ENCODE measurements around the gene LRRC73. TPM values are rescaled to one million over a fixed set of nuclear protein-coding genes. Genes with fewer than 3 reads are reported as not detected.
A peak's percentile ranks its signal among the peaks of the same experiment; 100 is the strongest.

Gene LRRC73
- total and polyA plus RNA-seq, 9 of the 15 experiments (the other 6 are each of a cell fraction or from before 2014, with no cell fraction given) = 0.07 to 0.55 (median 0.16) TPM; not detected in 3

DNA sequence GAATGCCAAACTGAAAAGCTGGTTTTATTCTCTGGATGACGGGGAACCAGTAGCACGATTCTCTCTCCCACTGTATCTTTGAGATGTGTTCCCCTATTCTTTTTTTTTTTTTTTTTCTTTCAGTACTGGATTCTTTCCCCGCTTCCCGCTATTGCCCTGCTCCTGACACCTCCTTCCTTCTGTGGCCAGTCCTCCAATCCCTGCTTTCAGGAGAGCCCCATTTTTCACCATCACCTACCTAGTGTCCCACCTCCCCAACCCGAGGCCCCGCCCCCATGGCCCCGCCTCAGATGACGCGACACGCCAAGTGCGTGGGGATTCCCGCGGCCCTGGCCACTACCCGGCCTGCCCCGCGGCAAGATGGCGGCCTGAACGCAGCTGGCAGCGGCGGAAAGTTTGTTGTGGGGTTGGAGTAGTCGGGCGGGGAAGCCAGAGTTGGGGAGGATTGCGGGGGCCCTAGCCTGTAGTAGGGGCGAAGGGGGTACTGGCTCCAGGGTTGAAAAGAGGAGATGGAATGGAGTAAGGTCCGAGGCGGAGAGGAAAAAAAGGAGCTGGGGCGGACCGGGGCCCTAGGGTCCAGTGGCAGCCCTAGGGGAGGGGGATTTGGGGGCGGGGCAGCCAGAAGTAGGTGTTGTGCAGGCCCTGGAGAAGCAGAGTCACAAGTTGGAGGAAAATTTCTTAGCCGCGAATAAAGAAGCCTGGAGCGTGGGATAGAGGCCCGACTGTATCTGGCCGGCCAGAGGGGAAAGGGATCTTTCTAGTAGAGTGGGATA, 32.7 kb downstream of the LRRC73 start, which contains the start of gene TJAP1 (continued):
- TF ChIP-seq ARID4B (CRISPR knock-in tag; IDR thresholded peaks at IDR 0.05) = no peak
- peak; percentile 94 for TF ChIP-seq TBP (optimal IDR thresholded peaks at IDR 0.05; ENCODE audit: low read depth, low read length)
- TF ChIP-seq CBX1 (IDR thresholded peaks at IDR 0.05; ENCODE audit: low read depth) = peak; percentile 85; the same call in 1 of the 2 replicates

- Histone ChIP-seq H3K4me3 (peak overlapping the region; percentile 80), H3K36me3 (ENCODE audit: control insufficient read depth, insufficient read depth, low read length) (0 out of 3 replicates have a peak, but pooled peaks cover 4% of the 10 kb centered on the region), H3K4me2 (ENCODE audit: insufficient read depth, low read length) (peak overlapping the region; percentile 93), H3K79me2 (ENCODE audit: control insufficient read depth, insufficient read depth, low read length) (peaks cover 15% of the 10 kb centered on the region), H3K27ac (ENCODE audit: extremely low read depth, low read depth, low read length) (no peak overlapping the region), H3K27me3 (ENCODE audit: control insufficient read depth in 2 of 2, insufficient read depth in 2 of 2, low read length in 2 of 2) (no peaks in the 10 kb centered on the region), H3K9ac (ENCODE audit: insufficient read depth in 1 of 2, low read depth in 2 of 2, low read length in 2 of 2) (peak overlapping the region; percentile 83 to 92; a peak in 3 of 4 replicates), H3K9me3 (replicated peaks; ENCODE audit: control insufficient read depth, insufficient read depth, low read depth, low read length) (no peaks in the 10 kb centered on the region), H3K4me1 (replicated peaks in 1 of 2; ENCODE audit: control insufficient read depth in 2 of 2, insufficient read depth in 2 of 2, low read length in 2 of 2) (peaks cover 0 to 13% of the 10 kb centered on the region in 2 experiments; a peak in 4 of 5 replicates), H2AFZ (ENCODE audit: low read depth, low read length) (peak overlapping the region; percentile 94), H4K20me1 (replicated peaks; ENCODE audit: control insufficient read depth, insufficient read depth, low read length) (no peaks in the 10 kb centered on the region), H3K9me1 (ENCODE audit: control insufficient read depth, insufficient read depth, low read length) (no peaks in the 10 kb centered on the region)
- BruUV-seq (replicated peaks) = no TSS peak
- CTCF ChIA-PET (ENCODE audit: low intra/inter-chr PET ratio) = no interaction called here
- in situ Hi-C loops (cut with MboI) (no loop called here), intact Hi-C loops (cut with micrococcal nuclease) (no loop called here)
- WGBS (ENCODE audit: insufficient coverage, low coverage, missing lambda C conversion rate) = 8% methylated on average over 2 of the region's 2 CpGs
- no peak for ATAC-seq
- TF ChIP-seq CEBPG (CRISPR knock-in tag; IDR thresholded peaks at IDR 0.05) (no peak), CEBPG (tag; conservative IDR thresholded peaks at IDR 0.05 in 1 of 2, IDR thresholded peaks at IDR 0.05 in 1 of 2) (peak in 1 of 2 experiments; percentile 20; a peak in 1 of 4 replicates), ZEB2 (IDR thresholded peaks at IDR 0.05) (no peak)
- TF ChIP-seq, protein P1, sequence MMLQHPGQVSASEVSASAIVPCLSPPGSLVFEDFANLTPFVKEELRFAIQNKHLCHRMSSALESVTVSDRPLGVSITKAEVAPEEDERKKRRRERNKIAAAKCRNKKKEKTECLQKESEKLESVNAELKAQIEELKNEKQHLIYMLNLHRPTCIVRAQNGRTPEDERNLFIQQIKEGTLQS (IDR thresholded peaks at IDR 0.05) = peak; percentile 9; the same call in 1 of the 2 replicates
- TF ChIP-seq, protein P1 (CRISPR knock-in tag; conservative IDR thresholded peaks at IDR 0.05) = no peak
- DNase-seq (ENCODE audit: extremely low read depth in 1 of 4, low spot score in 3 of 4) = no peak
- no peak for FAIRE-seq
- POLR2A ChIA-PET = interaction anchor here (0.6 to 4.9 kb wide), 8 partner anchors 12 to 581 kb away, joined by 3 to 24 read pairs (median 4); no protein-coding TSS in a partner anchor
Observed at GRCh38 chr6:43476746-43477145, 33.4 kb downstream of the LRRC73 start.

Data from K562 (cell line).